NCI-H460 (cell line): Measurements from ENCODE around the gene KLHL12. TPM values are rescaled to one million over a fixed set of nuclear protein-coding genes. Genes with fewer than 3 reads are reported as not detected.

Source experiments
- DNase-seq: peaks from one replicate; pipeline ENCODE4 v3.0.0-alpha.2; 2016; ENCODE audit warnings: low read depth; ENCODE audit errors: extremely low read depth
- polyA plus RNA-seq: library from polyadenylated mRNA; depleted of rRNA; stranded (reverse); fragments of >200 nt; gene quantifications from 2 replicates; pipeline ENCODE4 v1.2.3, GENCODE V29; 2014; cell fraction: nucleus; rRNA removed
- total RNA-seq: library from RNA; depleted of rRNA; stranded (reverse); fragments of >200 nt; shearing (Covaris generic); gene quantifications from 2 replicates; pipeline ENCODE4 v1.2.3, GENCODE V29; 2014; rRNA removed

Gene KLHL12
- 41.0 and 44.6 TPM in 2 replicates for total RNA-seq
- 47.4 and 63.4 TPM in 2 replicates for polyA plus RNA-seq

DNA sequence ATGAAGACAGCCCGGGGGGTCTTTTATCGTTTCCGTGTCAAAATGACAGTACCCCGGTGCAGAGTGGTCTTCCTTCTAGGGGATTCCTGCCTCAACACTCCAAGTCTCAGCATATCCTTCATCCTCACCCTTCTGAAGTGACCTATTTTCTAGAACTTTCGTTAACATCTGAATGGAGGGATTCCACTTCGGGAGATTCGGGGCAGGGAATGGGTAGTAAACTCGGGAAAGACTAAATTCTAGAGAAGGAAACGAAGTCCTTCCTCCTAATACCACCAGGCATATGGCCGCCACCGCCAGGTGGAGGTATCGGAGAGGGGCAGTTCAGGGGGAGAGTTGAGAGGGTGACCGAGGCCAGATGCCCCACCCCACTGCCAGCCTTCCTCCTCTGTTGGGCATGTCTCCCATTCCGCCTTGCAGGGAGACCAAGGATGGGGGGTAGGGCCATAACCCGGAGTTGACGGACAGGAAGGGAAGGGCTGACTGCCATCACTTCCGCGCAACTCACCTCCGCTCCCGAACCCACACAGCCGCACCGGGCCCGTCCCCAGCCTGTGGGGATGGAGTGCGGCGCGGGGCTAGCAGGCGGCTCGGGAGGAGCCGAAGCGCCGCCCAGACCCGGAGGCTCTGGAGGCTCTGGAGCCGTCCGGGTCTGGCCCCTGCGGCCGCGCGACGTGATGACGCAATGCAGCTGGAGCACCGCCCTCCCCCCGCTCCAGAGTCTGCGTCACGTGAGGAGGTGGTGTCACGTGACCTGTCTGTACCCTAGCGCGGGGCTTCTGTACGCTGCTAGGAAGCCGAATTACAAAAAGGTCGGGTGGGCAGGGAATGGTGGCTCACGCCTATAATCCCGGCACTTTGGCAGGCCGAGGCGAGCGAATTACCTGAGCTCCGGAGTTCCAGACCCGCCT lies at the start of gene KLHL12:
KLHL12 (minus strand) TSS at position 654 of the 911 bp plus-strand sequence. CDS start 2,072 bp downstream, outside the sequence.
- DNase-seq: peak; percentile 97

DNA sequence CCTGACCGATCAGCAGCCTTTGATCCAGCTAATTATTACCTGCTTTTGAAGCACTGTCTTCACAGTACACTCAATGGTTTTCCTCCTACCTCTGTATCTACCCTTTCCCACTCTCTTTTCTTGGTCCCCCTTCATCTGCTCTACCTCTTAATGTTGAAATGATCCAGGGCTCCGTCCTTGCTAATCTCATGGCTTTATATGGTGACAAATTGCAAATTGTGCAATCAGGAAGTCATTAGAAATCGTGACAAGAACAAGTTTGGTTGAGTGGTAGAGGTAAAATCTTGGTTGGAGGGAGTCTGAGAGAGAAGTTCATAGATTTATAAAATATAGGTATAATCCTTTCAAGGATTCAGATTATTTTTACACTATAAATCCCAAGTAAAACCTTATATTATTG lies 49.6 kb upstream of the KLHL12 start:
- DNase-seq: no peak

DNA sequence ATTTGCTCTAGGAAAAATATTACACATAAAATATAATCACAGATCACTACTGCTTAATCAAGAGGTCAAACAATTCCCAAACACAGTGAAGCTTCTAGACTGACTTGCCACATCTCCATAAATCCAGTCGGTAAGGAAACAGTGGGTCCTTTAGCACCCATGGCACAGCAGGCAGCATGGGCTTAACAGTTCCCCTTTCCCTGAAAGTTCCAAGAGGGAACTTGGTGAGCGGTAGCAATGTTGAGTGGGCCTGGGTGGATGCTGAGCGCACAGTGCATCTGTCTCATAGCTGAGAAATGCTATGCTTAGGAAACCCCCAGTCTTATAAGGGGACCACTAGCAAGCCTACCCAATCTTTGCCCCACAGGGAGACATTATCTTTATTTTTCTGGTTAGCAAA lies 47.8 kb upstream of the KLHL12 start:
- no peak for DNase-seq

DNA sequence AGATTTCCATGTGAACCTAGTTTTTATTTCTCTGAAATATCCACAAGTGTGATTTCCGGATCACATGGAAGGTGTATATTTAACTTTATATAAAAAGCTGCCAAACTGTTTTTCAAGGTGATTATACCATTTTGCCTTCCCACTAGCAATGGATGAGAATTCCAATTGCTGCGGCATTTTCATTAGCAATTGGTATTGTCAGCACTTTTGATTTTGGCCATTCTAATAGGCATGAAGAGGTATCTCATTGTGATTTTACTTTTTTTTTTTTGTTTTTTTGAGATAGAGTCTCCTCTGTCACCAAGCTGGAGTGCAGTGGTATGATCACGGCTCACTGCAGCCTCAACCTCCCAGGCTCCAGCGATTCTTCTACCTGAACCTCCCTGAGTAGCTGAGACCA lies 45.0 kb upstream of the KLHL12 start:
- DNase-seq: no peak

DNA sequence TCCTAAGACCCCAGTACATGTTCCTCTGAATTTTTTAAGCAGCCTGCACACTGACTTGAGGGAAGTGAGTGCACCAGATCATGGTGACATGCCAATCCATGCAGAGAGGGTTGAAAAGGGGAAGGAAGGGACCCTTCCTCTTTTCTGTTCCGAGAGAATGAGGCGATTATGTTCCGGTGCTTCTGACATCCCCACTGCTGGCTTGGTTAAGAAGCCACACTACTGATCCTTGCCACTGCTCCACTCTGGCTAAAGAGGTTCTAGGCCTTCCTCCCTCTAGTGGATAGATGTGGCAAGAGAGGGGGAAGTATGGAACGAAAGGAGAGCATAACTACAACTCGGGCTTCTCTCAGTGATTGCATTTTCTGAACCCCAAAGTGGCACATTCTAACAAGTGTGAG lies 41.9 kb upstream of the KLHL12 start:
- DNase-seq: peak; percentile 71

DNA sequence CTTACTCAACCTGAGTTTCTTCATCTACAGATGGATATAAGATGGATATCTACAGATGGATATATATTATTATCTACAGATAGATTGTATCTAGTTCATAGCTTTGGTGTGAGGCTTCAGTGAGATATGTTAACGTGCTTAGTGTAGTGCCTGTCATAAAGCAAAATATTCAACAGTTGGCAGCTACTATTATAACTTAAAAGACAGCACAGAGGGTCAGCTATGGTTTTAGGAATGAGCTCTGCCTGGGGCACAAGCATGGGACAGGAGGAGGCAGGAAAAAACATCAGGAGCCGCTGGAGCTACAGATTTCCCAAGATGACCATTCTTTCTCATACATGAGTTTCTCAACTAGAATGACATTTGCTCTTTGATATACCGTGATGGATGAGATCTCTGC lies 41.3 kb upstream of the KLHL12 start:
- no peak for DNase-seq

DNA sequence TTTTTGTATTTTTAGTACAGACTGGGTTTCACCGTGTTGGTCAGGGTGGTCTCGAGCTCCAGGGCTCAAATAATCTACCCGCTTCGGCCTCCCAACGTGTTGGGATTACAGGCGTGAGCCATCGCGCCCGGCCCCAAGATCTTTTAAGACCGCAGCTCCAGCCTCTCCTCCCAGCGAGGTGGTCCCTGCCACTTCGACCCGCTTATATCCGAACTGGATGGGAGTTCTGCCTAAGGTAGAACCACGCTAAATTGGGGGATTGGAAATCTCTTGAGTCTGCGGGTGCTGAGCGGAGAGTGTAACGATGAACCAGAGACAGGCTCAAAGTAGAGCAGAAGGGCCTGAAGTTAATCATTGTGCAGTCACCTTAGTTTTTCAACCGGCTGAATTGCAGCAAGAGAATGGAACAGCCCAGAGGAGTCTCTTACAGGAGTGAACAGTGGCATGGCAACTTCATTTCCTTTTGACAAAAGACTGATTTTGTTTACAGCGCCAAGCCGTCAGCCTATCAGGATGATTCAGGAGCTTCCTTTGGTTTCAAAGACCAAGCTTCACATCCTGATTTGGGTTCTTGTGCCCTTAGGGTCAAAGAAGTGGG lies 40.7 kb upstream of the KLHL12 start:
- DNase-seq: no peak

DNA sequence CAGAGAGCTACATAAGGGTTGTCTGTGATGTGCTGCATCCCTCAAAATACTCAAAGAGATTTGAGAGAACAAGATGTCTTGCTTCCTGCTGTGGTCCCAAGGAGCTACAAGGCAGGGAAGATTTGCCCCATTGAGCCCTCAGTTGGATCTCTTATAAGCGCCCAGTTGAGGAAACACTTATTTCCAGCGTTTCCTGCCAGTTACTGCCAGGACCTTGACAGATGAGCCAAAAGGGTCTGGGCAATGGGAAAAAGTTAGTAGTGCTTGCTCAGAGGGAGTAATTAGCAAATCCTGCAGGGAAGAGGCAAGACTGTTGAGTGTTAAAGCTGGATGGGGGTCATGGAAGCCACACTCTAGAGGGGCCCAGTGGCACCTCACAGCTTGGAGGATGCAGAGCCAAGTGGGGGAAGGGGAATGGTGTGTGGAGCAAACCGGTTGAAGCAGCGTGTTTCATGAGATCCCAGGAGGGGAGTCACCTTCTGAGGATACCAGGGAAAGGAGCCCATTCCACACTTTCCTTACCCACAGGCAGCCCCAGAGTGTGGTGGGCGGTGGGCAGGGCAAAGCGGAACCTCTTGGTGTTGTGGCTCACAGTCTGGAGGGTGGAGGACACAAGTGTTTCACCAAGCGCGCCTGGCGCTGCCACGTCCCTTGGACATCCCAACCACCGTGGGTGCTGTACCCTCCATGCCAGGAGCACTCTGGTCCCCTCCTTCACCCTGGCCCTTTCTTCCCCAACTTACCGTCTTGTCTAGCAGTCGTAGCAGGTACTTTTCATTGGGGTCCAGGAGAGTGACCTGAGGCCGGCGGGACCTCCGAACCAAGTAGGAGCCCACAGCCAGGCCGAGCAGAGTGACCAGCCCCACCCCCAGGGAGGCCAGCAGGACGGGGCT lies 39.2 kb upstream of the KLHL12 start:
- DNase-seq: no peak

DNA sequence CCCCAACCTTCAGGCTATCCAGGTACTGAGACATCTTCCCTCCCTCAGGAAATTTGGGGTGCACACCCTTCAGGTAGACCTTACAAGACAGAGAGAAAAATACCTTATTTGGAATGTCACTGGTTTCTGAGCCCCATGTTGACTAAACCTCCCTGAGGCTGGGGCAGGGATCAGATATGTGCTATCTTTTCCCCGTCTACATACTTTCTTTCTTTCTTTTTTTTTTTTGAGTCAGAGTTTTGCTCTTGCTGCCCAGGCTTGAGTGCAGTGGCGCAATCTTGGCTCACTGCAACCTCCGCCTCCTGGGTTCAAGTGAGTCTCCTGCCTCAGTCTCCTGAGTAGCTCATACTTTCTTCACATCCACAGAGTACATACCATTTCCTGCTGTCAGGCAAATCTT lies 38.4 kb upstream of the KLHL12 start:
- no peak for DNase-seq

DNA sequence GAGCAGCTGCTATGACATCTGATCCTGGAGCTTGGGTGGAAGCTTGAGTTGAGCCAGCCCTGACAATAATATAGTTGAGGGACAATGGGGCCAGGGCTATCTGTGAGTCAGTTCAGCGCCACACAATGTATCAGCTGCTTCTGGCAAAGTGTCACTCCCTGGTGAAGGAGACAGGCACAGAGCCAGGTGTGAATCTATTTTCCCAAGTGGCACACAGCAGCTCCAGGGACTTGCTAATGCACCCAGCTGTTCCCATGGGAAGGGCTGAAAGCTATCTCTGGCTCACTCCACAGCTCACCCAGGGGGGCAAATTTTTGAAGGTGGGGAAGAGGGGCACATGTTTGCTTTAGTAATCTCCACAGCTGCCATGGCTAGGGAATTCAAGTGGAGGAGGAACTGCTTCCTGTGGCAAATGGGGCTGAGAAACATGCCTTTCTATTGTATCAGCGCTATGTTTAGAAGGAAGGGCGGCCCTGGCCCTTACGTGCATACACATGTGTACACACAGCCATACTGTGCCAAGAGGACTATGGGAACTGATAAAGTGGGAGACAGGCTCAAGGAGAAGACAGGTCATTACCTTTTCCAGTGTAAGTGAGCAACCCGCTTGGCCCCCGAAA lies 37.9 kb upstream of the KLHL12 start:
- DNase-seq: no peak

DNA sequence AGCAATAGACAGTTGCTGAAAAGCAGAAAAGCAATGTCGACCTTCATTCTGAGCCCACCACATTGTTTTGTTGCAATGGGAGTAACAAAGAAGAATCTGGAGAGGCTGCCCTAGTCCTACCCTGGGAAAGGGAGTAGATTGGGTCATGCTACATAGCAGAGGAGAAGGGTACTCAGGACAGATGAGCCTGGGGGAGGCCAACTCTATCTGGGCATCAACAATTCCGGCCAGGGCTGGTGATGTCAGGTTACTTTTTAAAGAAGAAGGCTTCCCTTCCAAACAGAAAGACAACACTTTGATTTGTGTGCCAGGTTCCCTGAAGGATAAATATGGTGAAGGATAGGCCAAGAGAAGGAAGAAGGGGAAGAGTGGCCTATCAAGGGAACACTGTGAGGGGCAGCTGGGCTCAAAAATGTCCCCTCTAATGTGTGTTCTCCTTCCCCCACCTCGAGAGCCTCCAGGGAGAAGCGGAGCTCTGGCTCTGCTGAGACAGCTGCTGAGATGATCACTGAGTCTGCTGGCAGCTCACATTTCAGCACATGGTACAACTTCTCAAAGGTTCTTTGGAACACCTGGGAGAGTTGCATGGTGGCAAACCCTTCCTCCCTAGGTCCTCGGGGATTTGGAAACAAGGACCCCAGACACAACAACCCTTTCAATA lies 34.3 kb upstream of the KLHL12 start:
- DNase-seq: no peak

DNA sequence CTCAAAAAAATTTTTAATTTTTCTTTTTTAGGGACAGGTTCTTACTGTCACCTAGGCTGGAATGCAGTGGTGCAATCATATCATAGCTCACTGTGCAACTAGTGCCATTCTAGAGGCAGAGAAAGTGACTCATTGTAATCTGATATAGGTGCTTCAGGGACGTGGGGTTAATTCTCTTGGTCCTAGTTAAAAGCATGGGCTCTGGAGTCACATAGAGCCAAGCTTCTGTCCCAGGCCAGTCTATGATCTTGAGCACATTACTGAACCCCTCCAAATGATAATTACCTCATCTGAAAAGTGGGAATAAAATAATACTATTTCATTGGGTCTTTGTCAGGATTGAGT lies 32.2 kb upstream of the KLHL12 start:
- peak; percentile 37 for DNase-seq

DNA sequence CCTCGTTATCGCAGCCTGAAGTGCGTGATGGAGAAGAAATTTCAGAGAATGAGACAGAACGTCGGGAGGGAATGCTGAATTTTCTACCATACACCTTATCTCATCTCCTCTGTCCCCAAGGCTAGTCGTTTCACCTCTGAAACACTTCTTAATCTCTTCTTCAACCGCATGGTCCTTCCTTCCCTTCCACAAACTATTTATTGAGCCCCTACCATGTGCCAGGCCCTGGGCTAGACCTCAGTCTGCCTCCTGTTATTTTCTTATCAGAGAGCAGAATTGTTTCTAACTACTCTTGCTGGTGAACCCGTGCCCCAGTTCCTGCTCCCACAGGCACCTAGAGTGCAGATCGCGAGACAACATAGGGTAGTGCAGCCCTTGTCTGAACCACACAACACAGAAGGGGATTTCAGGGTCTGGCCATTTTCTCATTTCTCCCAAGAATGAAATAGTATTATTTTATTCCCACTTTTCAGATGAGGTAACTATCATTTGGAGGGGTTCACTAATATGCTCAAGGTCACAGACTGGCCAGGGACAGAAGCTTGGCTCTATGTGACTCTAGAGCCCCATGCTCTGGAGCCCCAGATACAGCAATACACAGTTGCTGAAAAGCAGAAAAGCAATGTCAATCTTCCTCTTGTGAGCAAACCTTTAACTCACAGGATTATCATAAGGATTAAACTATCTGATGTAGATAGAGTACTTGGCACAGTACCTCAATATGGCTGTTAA lies 31.7 kb upstream of the KLHL12 start:
- DNase-seq: no peak

DNA sequence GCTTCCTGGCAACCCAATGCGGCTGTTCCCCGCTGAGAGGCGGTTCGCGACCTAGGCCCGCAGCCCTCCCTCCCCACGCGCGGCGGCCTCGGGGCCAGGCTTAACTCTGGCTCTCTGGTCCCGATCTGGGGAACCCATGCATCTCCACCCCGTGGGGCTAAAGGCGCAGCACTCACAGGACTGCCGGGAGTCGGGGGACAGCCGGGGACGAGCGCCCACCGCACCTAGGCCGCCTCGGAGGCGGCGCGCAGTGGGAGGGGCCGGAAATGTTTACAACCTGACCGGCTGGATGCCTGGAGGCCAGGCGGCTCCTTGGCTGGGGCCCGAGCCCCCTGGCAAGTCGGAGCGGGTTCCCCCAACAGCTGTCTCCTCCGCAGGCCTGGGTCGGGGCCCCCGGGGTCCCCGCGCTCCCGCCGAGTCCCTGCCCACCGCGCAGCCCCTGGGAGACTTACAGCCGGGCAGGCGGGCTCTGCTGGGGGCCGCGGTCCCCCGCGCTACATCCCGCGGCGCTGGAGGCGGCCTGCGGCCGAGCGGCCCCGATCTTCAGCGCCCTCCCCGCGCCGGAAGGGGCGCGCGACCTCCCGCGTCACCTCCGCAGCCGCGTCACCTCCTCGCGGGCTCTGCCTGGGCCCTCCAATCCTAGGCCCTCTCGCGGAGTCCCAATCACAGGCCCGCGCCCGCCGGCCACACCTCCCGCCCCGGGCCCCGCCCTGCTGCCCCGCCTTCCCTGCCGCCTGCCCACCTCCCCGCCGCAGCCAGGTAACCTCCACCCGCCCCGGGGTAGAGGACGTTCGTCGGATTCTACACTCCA lies 30.9 kb upstream of the KLHL12 start, which contains the start of gene ADIPOR1:
ADIPOR1 (minus strand) TSS at position 580 of the 811 bp plus-strand sequence. CDS start 7,242 bp downstream, outside the sequence.
- DNase-seq: peak; percentile 87

DNA sequence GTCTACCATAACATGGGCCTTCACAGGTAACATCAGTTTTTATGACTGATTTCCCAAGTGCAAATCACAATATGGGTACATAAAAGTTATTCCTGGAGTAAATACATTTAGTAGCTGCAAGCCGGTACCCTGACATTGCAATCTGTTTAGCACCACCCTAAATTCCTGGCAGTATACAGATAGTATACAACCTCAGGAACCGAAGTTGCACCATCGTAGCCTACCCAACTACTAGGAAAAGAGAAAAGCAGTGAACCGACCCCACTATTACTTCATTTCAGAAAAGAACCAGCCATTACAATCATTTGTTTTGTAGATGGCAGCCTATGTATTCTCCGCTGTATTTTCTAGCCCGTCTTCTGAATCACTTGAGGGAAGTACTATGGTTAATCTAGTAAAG lies 29.9 kb upstream of the KLHL12 start:
- DNase-seq: no peak

DNA sequence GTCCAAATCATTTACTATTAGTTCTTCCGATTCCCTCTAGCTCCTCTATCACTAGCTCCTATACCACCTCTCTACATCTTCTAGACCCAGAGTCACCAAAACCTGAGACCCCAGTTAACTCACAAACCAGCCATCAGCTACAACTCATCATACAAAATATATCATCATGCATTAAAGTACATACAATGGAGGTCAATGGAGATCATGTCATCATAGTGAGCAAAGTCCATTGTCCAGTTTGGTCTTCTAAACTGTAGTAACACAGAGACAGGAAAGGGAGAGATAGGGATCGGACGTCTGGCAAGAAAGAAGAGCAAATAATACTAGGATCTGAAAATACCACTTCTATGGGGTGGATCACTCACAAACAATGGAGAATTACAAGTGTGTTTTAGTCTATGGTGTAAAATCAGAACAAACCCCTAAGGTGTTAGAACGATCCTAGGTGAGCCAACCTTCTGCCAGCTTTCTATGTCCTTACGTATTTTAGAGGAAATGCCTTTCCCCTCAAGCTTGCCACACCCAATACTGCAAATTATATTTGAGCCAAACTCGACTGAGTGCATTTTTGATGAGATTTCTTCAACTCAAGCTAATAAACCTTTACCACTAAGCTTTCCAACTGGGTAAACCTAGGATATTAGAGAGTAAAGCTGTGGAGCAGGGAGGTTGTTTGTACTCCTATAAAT lies 27.2 kb upstream of the KLHL12 start:
- DNase-seq: no peak

DNA sequence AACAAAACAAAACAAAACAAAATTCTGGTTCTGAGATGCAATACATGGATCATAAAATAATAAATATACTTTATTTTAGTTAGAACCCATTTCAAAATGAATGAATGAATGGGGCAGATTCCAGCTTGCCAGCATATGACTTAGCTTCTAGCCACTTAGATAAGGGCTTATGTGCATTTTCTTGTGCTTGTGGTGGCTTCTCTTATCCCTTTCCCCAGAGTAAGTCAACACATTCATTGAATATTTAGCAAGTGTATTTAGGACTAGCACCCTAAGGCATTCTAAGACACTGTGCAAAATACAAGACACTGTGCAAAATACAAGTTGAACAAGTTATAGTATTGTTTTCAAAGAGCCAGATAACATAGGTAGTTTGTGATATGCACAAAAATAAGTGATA lies 26.4 kb upstream of the KLHL12 start:
- DNase-seq: no peak

DNA sequence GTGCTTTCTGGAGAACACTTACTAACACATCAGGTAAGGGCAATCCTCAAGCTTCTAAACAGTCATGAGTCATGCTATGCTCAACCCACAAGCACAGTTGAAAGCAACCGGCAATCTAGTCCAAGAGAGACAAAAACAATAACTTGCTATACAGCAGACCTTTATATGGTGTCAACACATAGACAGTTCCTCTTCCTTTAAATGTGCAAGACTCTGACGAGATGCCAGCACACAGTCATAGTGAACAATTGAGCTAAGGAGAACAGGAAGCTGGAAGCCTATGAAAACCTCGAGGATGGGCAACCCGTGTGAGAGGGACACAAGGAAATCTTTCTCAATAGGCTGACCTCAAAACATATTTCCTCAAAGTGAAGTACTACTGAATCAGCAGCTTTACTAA lies 25.8 kb upstream of the KLHL12 start:
- DNase-seq: no peak
